ENCODE measurements around the gene BCL2. TPM values are rescaled to one million over a fixed set of nuclear protein-coding genes. Genes with fewer than 3 reads are reported as not detected.

The BCL2 gene
- total RNA-seq, 1 experiment from 2014 or later = 1.3 TPM

DNA sequence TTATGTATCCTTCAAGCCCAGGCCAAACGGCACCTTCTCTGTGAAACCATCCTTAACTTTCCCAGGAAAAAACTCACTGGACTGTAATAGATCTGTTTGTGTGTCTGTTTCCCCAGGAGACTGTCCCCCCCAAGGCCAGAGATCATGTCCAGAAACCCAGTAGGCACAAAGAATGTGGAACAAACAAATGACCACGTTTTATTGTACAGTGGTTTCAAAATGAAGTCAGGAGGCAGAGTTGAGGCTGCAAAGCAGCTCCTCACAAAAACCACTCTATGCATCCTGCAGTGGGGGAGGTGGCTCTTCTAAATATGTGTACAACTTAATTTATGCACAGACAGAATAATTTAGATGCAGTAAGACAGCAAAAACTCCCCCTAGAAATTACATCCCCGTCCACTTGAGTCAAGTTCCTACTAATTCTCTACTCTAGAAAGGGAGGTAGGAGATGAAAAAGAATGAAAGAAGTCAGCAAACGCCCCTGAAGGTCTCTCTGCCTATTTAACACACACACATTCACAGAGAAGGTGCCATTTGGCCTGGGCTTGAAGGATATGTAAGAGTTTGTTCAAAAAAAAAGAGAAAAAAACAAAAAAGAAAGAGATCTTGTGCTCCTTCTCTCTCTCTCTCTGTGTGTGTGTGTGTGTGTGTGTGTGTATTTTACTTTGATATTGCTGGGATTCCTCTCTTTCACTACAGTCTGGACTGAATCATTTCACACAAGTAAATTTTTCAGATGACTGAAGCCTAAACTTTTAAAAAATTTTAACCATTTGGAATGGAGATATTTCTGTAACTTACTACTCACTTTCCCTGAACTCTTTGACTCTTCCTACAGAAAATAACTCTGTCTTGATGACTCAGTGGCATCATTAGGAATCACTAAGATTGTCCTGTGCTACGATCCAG, 19.5 kb downstream of the BCL2 start:
- Histone ChIP-seq H3K4ac (ENCODE audit: low read depth, low read length) (no peak overlapping the region), H3T11ph (ENCODE audit: low read length) (no peak overlapping the region)
- no peaks in the 10 kb centered on the region for H3K36me3 Mint-ChIP-seq (ENCODE audit: insufficient read depth in 1 of 3, low read depth in 3 of 3)

More for the DNA sequence above, 19.5 kb downstream of the BCL2 start:
- H3K9me3 ChIP-seq (ENCODE audit: control insufficient read depth, low read depth, low read length) = no peaks in the 10 kb centered on the region
- no peak overlapping the region for H3K27ac Mint-ChIP-seq
- no peak overlapping the region for H3K56ac ChIP-seq (ENCODE audit: insufficient read length, low read depth, low read length)
- H2BK12ac ChIP-seq (ENCODE audit: insufficient read length, low read depth, low read length) = no peak overlapping the region
- H4K5ac ChIP-seq (ENCODE audit: insufficient read length, low read depth, low read length) = no peak overlapping the region
- TF ChIP-seq, protein P1, sequence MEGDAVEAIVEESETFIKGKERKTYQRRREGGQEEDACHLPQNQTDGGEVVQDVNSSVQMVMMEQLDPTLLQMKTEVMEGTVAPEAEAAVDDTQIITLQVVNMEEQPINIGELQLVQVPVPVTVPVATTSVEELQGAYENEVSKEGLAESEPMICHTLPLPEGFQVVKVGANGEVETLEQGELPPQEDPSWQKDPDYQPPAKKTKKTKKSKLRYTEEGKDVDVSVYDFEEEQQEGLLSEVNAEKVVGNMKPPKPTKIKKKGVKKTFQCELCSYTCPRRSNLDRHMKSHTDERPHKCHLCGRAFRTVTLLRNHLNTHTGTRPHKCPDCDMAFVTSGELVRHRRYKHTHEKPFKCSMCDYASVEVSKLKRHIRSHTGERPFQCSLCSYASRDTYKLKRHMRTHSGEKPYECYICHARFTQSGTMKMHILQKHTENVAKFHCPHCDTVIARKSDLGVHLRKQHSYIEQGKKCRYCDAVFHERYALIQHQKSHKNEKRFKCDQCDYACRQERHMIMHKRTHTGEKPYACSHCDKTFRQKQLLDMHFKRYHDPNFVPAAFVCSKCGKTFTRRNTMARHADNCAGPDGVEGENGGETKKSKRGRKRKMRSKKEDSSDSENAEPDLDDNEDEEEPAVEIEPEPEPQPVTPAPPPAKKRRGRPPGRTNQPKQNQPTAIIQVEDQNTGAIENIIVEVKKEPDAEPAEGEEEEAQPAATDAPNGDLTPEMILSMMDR (conservative IDR thresholded peaks at IDR 0.05) = no peak
- no peak overlapping the region for H2AFZ ChIP-seq (ENCODE audit: low read length)
- H2BK15ac ChIP-seq (ENCODE audit: low read depth, low read length) = no peak overlapping the region
- H3K9me3 Mint-ChIP-seq = no peaks in the 10 kb centered on the region
- no peak overlapping the region for H2BK20ac ChIP-seq (ENCODE audit: low read depth, low read length, poor library complexity, severe bottlenecking)
- no peaks in the 10 kb centered on the region for H3K79me2 ChIP-seq (ENCODE audit: insufficient read depth, low read length)
- no peak overlapping the region for H4K91ac ChIP-seq (ENCODE audit: insufficient read length, low read depth, low read length)
- H3K4me2 ChIP-seq (ENCODE audit: insufficient read depth, insufficient read length, low read length) = no peak overlapping the region
- no CpG with 5 or more reads among the region's 5 CpGs for WGBS (ENCODE audit: extremely low coverage, insufficient read length, low lambda C conversion rate)
- no peak overlapping the region for H3K14ac ChIP-seq (ENCODE audit: insufficient read depth, low read length)
- H2AK5ac ChIP-seq (ENCODE audit: insufficient read length, low read length) = no peak overlapping the region
- no peak overlapping the region for H3K4me3 Mint-ChIP-seq
- H4K20me1 ChIP-seq (ENCODE audit: control insufficient read depth, insufficient read depth, insufficient read length) = no peaks in the 10 kb centered on the region
- no peak overlapping the region for H3K18ac ChIP-seq (ENCODE audit: insufficient read length, low read depth, low read length)
- no peak overlapping the region for H3K23ac ChIP-seq (ENCODE audit: insufficient read length, low read depth, low read length)
- peaks cover 15 to 16% of the 10 kb centered on the region in 2 experiments for H3K4me1 Mint-ChIP-seq
- no peak for DNase-seq
- no peak overlapping the region for H2BK5ac ChIP-seq (ENCODE audit: insufficient read length, low read length)
- H3K79me1 ChIP-seq (ENCODE audit: insufficient read depth, low read depth, low read length, poor library complexity, severe bottlenecking) = no peaks in the 10 kb centered on the region
- H4K8ac ChIP-seq (replicated peaks; ENCODE audit: insufficient read length, low read depth, low read length) = no peak overlapping the region
- H3K27ac ChIP-seq (ENCODE audit: insufficient read length, low read depth, low read length) = no peak overlapping the region
- no peaks in the 10 kb centered on the region for H3K27me3 ChIP-seq (ENCODE audit: insufficient read depth, low read length)
- no peaks in the 10 kb centered on the region for H3K23me2 ChIP-seq (ENCODE audit: insufficient read length, low read depth, low read length, poor library complexity, severe bottlenecking)
- no peak overlapping the region for H2BK120ac ChIP-seq (ENCODE audit: low read depth, low read length, poor library complexity, severe bottlenecking)
- no peaks in the 10 kb centered on the region for H3K27me3 Mint-ChIP-seq (ENCODE audit: low read depth)
- peaks cover 2% of the 10 kb centered on the region; the same call in 1 of the 2 replicates for H3K4me1 ChIP-seq (ENCODE audit: insufficient read depth, low read length)
- H3K9ac ChIP-seq (ENCODE audit: extremely low read depth, insufficient read length, low read length) = no peak overlapping the region

Measured in H9 (cell line).